Measurements from ENCODE around the gene NEMP1.
"Not testable (repeated sequence)": the region's sequence is repeated elsewhere in the genome, so short reads cannot be mapped to it uniquely, and the experiment has no call there.

NEMP1 gene

GRCh38 chr12:57088354-57089270 is 10.0 kb upstream of the NEMP1 start, which contains the start of gene NAB2:
Gene NAB2 (plus strand): TSS chr12:57089114. CDS start chr12:57089272, 158 bp downstream.
- Histone ChIP-seq H3K9ac (ENCODE audit: low read depth, low read length) (peak within 1 kb of the TSS; percentile 36), H3K36me3 (ENCODE audit: control insufficient read depth, insufficient read depth, low read length) (peaks cover 14% of the 10 kb centered on the region), H3K27me3 (ENCODE audit: control insufficient read depth, insufficient read depth, low read length) (no peaks in the 10 kb centered on the region), H3K27ac (ENCODE audit: low read depth, low read length) (peak within 1 kb of the TSS; percentile 99), H3K4me3 (ENCODE audit: low read depth, low read length) (peak within 1 kb of the TSS; percentile 89), H3K9me3 (ENCODE audit: control insufficient read depth, insufficient read depth, low read length) (no peaks in the 10 kb centered on the region), H3K4me1 (ENCODE audit: control insufficient read depth, insufficient read depth, low read length) (peaks cover 13% of the 10 kb centered on the region)

- H3K9ac ChIP-seq (ENCODE audit: low read depth, low read length): peak overlapping the region; percentile 55
- H3K36me3 ChIP-seq (ENCODE audit: control insufficient read depth, insufficient read depth, low read length): peaks cover 12% of the 10 kb centered on the region
- no peaks in the 10 kb centered on the region for H3K9me3 ChIP-seq (ENCODE audit: control insufficient read depth, insufficient read depth, low read length)
- no peaks in the 10 kb centered on the region for H3K27me3 ChIP-seq (ENCODE audit: control insufficient read depth, insufficient read depth, low read length)
- H3K4me1 ChIP-seq (ENCODE audit: control insufficient read depth, insufficient read depth, low read length): peaks cover 9% of the 10 kb centered on the region
- peak overlapping the region; percentile 99 for H3K27ac ChIP-seq (ENCODE audit: low read depth, low read length)
- peak overlapping the region; percentile 76 for H3K4me3 ChIP-seq (ENCODE audit: low read depth, low read length)
Measured at GRCh38 chr12:57087691-57088353, 9.2 kb upstream of the NEMP1 start.

- Histone ChIP-seq H3K27ac (ENCODE audit: low read depth, low read length) (peak overlapping the region; percentile 99), H3K36me3 (ENCODE audit: control insufficient read depth, insufficient read depth, low read length) (peaks cover 6% of the 10 kb centered on the region), H3K4me3 (ENCODE audit: low read depth, low read length) (peak overlapping the region; percentile 76), H3K9me3 (ENCODE audit: control insufficient read depth, insufficient read depth, low read length) (no peaks in the 10 kb centered on the region), H3K4me1 (ENCODE audit: control insufficient read depth, insufficient read depth, low read length) (peaks cover 9% of the 10 kb centered on the region), H3K27me3 (ENCODE audit: control insufficient read depth, insufficient read depth, low read length) (no peaks in the 10 kb centered on the region), H3K9ac (ENCODE audit: low read depth, low read length) (peak overlapping the region; percentile 55)
Measured at GRCh38 chr12:57087010-57087690, 8.6 kb upstream of the NEMP1 start.

GRCh38 chr12:57086493-57087009 is 8.0 kb upstream of the NEMP1 start:
- Histone ChIP-seq H3K9me3 (ENCODE audit: control insufficient read depth, insufficient read depth, low read length) (no peaks in the 10 kb centered on the region), H3K4me1 (ENCODE audit: control insufficient read depth, insufficient read depth, low read length) (peaks cover 9% of the 10 kb centered on the region), H3K36me3 (ENCODE audit: control insufficient read depth, insufficient read depth, low read length) (no peaks in the 10 kb centered on the region; the same call in 1 of the 2 replicates), H3K9ac (ENCODE audit: low read depth, low read length) (peak overlapping the region; percentile 52), H3K27ac (ENCODE audit: low read depth, low read length) (peak overlapping the region; percentile 99), H3K27me3 (ENCODE audit: control insufficient read depth, insufficient read depth, low read length) (no peaks in the 10 kb centered on the region), H3K4me3 (ENCODE audit: low read depth, low read length) (peak overlapping the region; percentile 76)

- Histone ChIP-seq H3K4me1 (ENCODE audit: control insufficient read depth, insufficient read depth, low read length) (peaks cover 9% of the 10 kb centered on the region), H3K4me3 (ENCODE audit: low read depth, low read length) (peak overlapping the region; percentile 76), H3K9me3 (ENCODE audit: control insufficient read depth, insufficient read depth, low read length) (no peaks in the 10 kb centered on the region), H3K9ac (ENCODE audit: low read depth, low read length) (peak overlapping the region; percentile 26; the same call in 1 of the 2 replicates), H3K27me3 (ENCODE audit: control insufficient read depth, insufficient read depth, low read length) (no peaks in the 10 kb centered on the region), H3K36me3 (ENCODE audit: control insufficient read depth, insufficient read depth, low read length) (no peaks in the 10 kb centered on the region), H3K27ac (ENCODE audit: low read depth, low read length) (peak overlapping the region; percentile 99)
Measured at GRCh38 chr12:57085999-57086492, 7.5 kb upstream of the NEMP1 start.

GRCh38 chr12:57080855-57081254 is 2.3 kb upstream of the NEMP1 start:
- Histone ChIP-seq H3K27ac (ENCODE audit: low read depth, low read length) (no peak overlapping the region), H3K9me3 (ENCODE audit: control insufficient read depth, insufficient read depth, low read length) (no peaks in the 10 kb centered on the region), H3K36me3 (ENCODE audit: control insufficient read depth, insufficient read depth, low read length) (peaks cover 4% of the 10 kb centered on the region), H3K4me3 (ENCODE audit: low read depth, low read length) (no peak overlapping the region), H3K27me3 (ENCODE audit: control insufficient read depth, insufficient read depth, low read length) (no peaks in the 10 kb centered on the region), H3K4me1 (ENCODE audit: control insufficient read depth, insufficient read depth, low read length) (peaks cover 10% of the 10 kb centered on the region), H3K9ac (ENCODE audit: low read depth, low read length) (no peak overlapping the region)

- no peak overlapping the region for H3K9ac ChIP-seq (ENCODE audit: low read depth, low read length)
- H3K27ac ChIP-seq (ENCODE audit: low read depth, low read length): peak overlapping the region; percentile 80
- H3K4me3 ChIP-seq (ENCODE audit: low read depth, low read length): no peak overlapping the region
- H3K4me1 ChIP-seq (ENCODE audit: control insufficient read depth, insufficient read depth, low read length): peaks cover 6% of the 10 kb centered on the region; the same call in 1 of the 2 replicates
- peaks cover 5% of the 10 kb centered on the region for H3K36me3 ChIP-seq (ENCODE audit: control insufficient read depth, insufficient read depth, low read length)
- no peaks in the 10 kb centered on the region for H3K27me3 ChIP-seq (ENCODE audit: control insufficient read depth, insufficient read depth, low read length)
- H3K9me3 ChIP-seq (ENCODE audit: control insufficient read depth, insufficient read depth, low read length): no peaks in the 10 kb centered on the region
Measured at GRCh38 chr12:57079821-57080220, 1.2 kb upstream of the NEMP1 start.

GRCh38 chr12:57073566-57074450 is 4.8 kb downstream of the NEMP1 start:
- H3K36me3 ChIP-seq (ENCODE audit: control insufficient read depth, insufficient read depth, low read length): peaks cover 46% of the 10 kb centered on the region
- not testable (repeated sequence) for H3K9ac ChIP-seq (ENCODE audit: low read depth, low read length); H3K4me3 ChIP-seq (ENCODE audit: low read depth, low read length); H3K4me1 ChIP-seq (ENCODE audit: control insufficient read depth, insufficient read depth, low read length); H3K9me3 ChIP-seq (ENCODE audit: control insufficient read depth, insufficient read depth, low read length); H3K27ac ChIP-seq (ENCODE audit: low read depth, low read length); H3K27me3 ChIP-seq (ENCODE audit: control insufficient read depth, insufficient read depth, low read length)

GRCh38 chr12:57072661-57073060 is 5.9 kb downstream of the NEMP1 start:
- Histone ChIP-seq H3K4me3 (ENCODE audit: low read depth, low read length) (no peak overlapping the region), H3K4me1 (ENCODE audit: control insufficient read depth, insufficient read depth, low read length) (no peaks in the 10 kb centered on the region), H3K9ac (ENCODE audit: low read depth, low read length) (no peak overlapping the region), H3K27ac (ENCODE audit: low read depth, low read length) (no peak overlapping the region), H3K27me3 (ENCODE audit: control insufficient read depth, insufficient read depth, low read length) (no peaks in the 10 kb centered on the region), H3K9me3 (ENCODE audit: control insufficient read depth, insufficient read depth, low read length) (no peaks in the 10 kb centered on the region), H3K36me3 (ENCODE audit: control insufficient read depth, insufficient read depth, low read length) (peaks cover 56% of the 10 kb centered on the region)

GRCh38 chr12:57069523-57069922 is 9.1 kb downstream of the NEMP1 start:
- Histone ChIP-seq H3K4me3 (ENCODE audit: low read depth, low read length) (no peak overlapping the region), H3K4me1 (ENCODE audit: control insufficient read depth, insufficient read depth, low read length) (no peaks in the 10 kb centered on the region), H3K27me3 (ENCODE audit: control insufficient read depth, insufficient read depth, low read length) (no peaks in the 10 kb centered on the region), H3K36me3 (ENCODE audit: control insufficient read depth, insufficient read depth, low read length) (peaks cover 70% of the 10 kb centered on the region), H3K9ac (ENCODE audit: low read depth, low read length) (no peak overlapping the region), H3K27ac (ENCODE audit: low read depth, low read length) (peak overlapping the region; percentile 40), H3K9me3 (ENCODE audit: control insufficient read depth, insufficient read depth, low read length) (no peaks in the 10 kb centered on the region)
